Activated CD4-positive, alpha-beta T cell treated with anti-CD3 and anti-CD28 coated beads, Interleukin-2, amount 50 U/mL, for 4 hours (primary cell): ENCODE results near the gene SDE2.
"Not testable (repeated sequence)": the region's sequence is repeated elsewhere in the genome, so short reads cannot be mapped to it uniquely, and the experiment has no call there.

ENCODE experiments used
- DNase-seq, 2 experiments: peaks; one replicate each; pipeline ENCODE4 v3.0.0-alpha.2; 2020

Gene SDE2

DNA sequence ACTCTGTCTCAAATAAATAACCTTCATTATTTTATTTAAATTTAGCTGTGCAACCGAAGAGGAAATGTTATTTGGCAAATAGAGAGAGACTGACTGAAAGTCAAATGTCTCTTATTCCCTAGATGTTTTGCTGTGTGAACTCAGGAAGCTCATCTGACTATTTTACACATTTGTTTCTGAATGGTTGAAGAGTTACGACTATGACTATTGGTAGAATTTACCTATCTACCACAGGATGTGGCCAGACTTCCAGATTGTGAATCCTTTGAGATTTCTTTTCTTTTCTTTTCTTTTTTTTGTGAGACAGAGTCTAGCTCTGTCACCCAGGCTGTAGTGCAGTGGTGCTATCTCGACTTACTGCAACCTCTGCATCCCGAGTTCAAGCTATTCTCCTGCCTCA is 5.3 kb upstream of the SDE2 start:
- no peak for DNase-seq

DNA sequence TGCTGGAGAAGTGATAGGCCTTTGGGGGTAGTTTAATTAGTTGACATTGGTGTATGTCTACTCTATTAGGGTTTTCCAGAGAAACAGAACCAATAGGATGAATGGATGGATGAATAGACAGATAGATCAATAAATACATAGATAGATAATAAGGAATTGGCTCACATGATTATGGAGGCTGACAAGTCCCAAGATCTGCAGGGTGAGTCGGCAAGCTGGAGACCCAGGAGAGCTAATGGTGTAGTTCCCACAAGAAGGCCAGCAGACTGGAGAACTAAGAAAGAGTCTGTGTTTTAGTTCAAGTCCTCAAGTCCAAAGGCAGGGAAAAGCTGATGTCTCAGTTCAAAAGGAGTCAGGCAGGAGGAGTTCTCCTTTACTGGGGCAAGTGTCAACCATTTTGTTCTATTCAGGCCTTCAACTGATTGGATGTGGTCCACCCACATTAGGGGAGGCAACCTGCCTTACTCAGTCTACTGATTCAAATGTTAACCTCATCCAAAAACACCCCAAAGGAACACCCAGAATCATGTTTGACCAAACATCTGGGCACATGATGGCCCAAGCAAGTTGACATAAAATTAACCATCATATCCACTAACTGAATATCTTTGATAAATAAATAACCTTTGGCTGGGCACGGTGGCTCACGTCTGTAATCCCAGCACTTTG is 4.5 kb upstream of the SDE2 start:
- no peak for DNase-seq

DNA sequence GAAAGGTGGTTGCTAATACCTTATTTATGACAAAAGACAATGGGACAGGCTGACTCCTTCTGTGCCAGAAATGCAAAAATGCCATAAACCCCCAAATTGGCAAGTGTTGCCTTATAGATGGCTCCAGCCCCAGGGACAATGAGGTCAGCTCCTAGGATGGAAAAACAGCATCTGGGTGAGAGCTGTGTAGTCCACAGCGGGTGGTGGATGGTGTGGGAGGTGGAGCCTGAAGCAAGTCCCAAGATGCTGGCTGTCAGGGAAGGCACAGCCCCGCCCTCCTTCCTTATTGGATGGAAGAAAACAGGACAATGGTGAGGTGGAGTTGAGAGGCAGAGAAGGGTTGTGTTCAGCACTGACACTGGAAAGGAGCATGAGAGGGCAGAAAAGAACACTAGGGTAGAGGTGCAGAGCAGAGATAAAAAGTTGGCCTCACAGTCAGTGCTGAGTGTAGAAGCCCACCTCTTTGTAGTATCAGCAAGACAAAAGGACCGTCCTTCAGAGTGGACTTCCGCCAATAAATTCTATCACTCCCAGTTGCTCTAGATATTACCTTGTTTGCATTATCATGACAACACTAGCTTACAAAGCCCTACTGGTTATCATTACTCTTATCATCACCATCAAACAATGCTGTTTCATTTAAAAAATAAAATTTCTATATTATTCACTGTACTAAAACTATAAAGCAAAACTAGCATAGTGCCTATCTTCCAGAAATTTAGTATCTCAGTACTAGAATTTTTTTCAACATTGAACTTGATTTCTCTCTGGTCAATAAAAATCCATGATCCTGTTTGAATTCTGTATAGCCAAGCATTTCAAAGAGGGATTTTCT is 3.7 kb upstream of the SDE2 start:
- DNase-seq: no peak

DNA sequence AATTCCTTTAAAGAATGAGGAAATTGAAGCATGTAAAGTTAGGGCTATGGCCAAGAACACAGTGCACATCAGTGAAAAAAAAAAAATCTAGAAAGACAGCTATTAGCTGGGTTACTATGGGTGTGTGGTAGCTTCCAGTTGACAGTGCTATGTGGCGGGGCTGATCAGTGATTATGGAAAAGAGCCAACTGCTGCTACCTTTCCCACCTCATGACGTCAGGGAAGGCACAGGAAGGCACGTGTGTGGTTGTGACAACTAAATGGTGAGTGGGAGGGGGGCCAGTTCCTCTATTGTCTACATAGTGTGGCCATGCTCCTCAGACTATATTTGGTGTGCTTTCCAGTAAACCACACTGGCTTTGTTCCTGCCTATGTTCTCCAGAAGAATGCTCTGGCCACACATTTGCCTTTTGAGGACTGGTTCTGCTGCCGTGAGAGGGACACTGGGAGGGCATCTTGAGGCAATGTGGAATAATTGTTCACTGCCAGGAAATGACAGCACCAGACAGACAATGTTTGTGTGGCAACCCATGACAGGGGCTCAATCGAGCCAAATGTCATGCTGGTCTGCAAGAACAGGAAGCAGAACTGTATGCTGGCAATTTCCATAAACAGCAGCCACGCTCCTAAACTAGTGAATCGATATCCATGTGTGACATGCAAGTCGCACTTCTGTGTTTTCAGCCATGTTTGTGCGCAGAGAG is 3.0 kb upstream of the SDE2 start:
- peak; percentile 31 to 35 for DNase-seq

DNA sequence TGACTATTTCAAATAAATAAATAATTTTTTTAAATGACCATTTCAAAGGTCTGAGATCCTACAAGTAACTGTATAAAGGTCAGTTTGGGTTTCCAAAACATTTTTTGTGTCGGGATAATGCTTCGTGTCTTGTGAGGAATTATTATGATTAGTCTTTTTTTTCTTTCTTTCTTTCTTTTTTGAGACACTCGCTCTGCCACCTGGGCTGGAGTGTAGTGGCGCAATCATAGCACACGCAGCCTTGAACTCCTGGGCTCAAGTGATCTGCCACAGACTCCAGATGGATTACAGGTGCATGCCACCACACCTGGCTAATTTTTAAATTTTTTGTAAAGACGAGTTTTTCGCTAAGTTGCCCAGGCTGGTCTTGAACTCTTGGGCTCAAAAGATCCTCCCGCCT is 1.9 kb upstream of the SDE2 start:
- DNase-seq: no peak

DNA sequence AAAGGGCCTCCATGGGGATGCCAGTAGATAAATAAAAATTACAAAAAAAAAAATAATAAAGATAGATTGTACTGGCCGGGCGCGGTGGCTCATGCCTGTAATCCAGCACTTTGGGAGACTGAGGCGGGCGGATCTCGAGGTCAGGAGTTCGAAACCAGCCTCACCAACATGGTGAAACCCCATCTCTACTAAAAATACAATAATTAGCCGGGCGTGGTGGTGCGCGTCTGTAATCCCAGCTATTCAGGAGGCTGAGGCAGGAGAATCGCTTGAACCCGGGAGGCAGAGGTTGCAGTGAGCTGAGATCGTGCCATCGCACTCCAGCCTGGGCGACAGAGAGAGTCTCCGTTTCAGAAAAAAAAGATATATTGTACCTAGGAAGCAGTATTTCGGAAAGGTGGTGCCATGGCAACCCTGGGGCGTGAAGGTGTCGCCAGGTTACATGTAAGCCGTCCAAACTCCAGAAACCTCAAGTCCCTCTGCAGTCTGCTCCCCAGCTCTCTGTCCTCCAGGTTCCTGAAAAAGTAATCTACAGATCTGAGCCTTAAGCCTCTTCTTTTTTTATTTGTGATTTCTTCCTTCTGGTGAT is 1.4 kb upstream of the SDE2 start:
- not testable (repeated sequence) for DNase-seq

DNA sequence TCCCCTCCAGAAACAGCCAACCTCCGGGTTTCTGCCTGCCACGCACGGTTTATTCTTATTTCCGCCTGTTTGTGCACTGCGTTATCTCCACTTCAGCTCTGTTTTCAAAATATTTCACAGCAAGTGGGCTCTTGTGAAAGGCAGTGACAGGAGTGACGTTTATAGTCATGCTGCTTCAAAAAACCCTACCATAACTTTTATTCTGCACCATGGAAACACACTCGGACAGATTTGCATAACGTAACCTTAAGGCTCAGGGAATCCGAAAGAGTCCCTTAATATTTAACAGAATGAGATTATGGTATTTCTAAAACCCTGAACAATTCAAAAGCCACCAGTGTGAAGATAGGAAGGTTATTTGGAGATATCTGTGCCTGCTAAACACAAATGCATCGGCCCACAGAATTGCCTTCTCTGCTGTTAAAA is 782 bp upstream of the SDE2 start:
- DNase-seq: no peak

DNA sequence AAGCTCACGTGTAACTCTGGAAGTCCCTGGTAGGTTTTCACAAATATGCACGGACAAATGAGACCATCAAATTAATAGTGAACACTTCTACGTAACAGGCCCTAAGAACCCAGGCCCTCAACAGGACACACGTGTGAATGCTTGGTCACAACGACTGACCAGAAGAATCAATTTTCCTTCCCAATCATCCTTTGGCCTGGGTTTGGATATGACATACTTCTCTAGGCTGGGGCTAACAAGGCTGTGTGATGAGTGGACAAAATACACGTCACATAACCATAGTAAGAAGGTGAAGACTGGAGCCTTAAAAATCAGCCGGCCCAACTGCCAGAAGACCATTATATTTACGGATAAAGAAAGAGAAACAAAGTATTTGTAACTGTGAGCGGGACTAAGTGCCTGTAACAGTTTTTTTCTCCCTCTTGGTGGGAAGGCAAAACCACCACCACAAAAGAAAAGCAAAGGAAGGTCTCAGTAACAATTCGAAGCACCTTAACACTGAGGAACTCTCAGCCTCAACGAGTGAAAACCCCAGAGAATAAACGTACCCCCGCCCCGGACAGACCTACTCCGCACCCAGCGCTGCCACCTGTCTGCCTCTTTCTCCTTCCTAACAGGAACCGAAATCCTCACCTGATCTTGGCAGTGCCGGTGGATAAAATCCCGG is 450 bp downstream of the SDE2 start:
- DNase-seq: no peak

DNA sequence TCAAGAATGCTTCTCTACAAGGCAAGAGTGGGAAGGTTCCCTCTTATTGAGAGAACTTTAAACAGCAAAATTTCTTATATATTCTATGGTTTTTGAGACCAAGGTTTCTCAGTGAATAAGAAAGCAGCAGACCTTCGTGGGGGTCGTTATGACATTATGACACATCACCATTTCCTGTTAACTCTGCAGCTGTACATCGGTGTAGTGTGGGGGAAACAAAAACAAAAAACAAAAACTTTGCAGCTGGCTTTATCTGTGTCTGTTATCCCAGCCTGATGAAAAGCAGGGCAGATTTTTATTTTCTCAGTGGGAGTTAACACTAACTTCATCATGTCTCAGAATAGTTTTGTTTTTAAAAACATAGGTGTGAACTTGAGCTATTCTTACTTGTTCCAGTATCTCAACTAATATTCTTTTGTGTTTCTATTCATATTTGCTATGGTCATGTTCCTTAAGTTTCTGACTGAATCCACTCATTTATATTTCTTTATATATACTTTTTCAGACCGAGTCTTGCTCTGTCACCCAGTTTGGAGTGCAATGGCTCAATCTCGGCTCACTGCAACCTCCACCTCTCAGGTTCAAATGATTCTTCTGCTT is 2.1 kb downstream of the SDE2 start:
- DNase-seq: no peak

DNA sequence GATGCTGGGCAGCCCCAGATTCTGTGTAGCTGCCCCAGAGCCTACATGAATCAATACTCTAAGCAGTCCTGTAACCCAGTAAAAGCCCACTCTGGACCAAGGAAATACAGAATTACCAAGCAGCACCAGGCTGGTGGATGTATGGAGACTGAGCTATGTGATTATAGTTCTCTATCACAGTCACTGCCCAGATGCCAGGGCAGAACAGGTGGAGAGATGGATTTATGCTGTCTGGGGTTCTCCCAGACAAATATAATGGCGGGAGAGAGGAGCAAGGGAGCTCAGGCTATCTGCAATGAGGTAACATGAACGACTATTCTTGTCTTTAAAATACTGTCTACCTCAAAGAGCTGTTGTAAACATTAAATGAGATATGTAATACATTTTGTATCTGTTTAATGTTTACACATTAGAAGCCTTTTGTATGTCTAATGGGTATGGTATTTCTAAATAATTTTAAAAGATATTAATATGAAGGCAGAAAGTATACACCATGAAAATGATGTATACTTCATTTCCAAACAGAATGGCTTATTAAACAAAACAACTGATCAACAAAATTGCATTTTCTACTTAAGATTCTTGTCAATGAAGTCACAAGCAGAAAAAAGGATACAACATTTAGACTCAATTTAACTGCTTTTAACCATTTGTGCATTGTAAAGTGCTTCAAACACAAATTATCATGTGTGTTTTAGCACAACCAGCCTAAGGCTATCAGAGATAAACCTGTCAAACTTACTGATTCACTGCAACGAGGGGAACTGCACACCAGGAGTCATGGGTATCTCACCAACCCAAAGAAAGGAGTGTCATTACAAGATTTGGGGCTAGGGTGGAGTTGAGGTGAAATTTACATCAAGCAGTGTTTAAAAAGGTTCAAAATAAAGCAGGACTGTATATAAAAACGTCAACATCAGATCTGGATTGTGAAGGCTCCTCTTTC is 3.0 kb downstream of the SDE2 start:
- no peak for DNase-seq

DNA sequence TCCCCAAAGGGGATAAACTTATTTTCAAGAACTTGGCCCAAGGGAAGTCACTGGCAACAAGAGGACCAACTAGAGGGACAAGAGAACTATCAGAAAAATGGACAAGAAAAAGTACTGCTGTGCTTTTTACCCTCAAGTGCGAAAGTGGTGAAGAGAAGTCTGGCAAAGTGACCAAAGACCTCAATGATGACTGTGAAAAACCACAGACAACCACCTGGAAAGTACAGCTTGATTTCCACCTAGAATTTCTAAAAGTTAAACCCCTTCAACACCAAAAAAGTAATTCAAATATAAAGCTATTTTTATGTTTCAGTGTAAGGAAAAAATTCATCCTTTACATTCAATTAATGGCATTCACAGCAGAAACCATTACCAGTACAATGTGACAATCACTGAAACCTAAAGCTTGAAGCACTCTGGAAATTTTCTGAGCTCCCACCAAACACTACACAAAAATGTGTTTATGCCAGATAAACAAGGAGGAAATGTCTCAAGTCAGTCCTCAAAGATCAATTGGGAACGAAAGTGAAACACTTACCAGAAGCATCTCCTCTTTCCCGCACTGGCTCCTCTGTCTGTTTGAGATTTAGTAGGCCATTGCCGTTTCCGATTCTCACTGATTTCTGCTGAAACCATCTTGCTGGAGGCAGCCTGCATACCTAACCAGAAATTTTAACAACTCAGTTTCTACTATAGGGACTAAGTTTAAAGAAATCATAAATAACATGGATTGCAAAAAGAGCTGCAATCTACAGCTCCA is 8.3 kb downstream of the SDE2 start:
- no peak for DNase-seq

DNA sequence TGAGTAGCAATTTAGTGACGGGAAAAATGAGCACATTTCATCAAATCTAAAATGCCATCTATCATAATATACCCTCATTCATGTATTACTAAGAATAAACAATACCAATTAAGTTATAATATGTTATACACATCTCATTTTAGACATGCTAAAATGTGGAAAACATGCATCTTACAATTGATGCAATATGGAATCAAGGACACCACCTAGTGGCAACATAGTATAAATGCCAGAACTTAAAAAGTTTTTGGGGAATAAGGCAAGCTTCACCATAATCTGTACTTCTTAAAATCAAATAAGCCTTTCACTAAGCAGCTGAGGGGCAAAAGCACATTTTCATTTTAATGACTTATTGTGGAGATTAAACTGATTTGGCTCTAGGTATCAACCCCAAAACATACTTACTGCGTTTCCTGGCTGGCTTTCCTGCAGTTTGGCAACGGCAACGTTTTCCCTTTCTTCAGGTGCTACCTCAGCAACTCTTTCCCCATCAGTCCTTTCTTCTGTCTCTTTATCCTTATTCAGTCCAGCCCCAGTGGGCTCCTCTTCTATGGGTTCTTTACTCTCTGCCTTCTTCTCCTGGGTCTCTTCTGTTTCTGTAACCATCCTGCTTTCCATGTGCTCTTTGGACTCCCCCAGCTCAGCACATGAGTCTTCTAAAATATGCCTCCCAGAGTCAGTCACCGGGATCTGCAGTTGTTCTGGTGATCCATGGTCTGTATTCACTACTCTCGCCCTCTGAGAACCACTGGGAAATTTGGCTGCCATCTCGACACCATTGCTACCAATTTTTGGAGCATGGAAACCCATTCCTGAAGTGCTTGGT is 11.4 kb downstream of the SDE2 start:
- no peak for DNase-seq

DNA sequence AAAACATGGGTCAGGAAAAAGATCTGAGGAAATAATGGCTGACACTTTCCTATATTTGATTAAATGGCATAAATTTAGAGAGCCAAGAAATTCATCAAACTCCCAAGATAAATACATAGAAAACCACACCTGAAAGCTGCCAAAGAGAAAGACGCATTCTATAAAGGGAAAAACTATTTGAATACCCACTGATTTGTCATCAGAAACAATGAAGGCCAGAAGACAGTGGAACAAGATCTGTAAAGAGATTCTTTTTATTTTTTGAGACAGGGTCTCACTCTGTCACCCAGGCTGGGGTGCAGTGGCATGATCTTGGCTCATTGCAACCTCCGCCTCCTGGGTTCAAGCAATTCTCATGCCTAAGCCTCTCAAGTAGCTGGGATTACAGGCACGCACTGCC is 17.4 kb downstream of the SDE2 start:
- no peak for DNase-seq

DNA sequence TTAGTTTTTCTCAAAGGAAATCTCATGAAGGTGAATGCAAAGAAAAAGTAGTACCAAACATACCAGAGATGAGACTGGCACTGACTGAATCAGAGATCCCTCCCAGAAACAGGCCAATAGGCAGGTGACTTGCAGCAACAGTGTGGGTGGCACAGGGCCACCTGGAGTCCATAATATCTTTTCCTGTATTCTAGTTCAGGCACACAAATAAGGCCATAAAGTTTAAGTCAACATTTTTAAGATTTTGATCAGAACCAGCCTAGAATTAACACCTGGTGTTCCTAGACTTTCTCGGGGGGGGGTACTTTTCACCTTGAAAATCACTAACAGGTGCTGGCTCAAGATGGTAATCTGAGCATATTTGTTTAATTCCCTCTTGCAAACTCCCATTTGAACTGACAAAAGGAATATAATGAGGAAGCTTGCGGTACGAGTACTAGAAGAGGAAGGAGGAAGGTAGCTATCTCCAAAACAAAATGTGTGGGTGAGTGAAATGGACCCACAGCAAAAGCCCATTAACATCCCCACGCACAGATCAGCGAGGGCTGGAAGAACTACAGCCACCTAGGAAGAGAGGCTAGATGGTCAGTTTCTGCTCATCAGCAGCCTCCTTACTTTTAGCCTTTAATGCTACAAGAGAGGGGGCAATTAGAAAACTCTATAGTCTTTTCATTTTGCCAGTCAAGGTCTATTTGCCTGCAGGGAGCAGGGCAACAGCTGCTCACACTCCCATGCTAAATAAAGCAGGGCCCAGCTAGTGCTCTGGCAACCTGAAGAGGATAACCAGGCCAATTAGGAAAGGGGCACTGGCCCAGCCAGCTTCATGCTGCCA is 18.9 kb downstream of the SDE2 start:
- no peak for DNase-seq

DNA sequence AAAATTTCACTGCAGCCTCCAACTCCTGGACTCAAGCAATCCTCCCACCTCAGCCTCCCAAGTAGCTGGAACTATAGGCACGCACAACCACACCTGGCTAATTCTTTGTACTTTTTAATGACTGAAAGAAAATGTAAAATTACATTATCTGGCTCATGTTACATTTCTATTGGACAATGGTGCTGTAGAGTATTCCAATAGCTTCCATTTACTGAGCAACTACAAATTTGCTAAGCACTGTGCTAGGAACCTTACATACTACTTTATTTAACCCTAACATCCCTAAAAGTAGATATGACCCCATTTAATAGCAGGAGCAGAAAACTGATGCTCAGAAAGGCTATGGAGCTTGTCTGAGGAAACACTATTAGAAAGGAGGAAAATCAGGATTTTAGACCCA is 19.7 kb downstream of the SDE2 start:
- no peak for DNase-seq

DNA sequence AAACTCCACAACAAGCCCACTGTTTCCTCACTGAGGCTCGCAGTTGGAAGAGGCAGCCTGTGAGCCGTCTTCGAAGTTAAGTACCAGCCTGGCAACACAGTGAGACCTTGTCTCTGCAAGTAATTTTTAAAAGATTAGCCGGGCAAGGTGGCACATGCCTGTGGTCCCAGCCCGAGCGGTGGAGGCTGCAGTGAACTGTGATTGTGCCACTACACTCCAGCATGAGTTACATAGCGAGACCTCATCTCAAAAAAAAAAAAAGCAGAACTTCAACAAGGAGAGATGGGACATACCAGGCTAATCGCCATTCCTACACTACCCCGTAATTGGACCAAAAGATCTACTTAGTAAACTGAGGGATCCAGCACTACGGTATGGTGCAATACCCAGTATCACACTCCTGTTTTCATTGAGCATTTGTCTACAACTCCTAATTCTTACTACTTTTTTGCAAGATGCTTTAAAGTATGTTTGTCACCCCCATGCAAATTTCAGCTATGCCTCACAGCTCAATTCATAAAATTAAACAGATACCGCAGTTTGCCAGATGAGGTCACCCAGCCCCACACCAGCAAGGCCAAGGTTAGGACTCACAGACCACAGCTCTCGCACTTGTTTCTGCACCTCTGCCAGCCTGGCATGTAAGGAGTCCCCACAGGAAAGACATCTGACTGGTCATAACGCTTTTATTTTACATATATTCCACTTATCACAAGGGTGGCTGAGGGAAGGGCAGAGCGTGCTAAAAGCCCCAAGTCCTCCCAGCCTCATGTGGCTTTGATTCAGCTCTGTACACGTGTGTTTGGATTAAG is 21.0 kb downstream of the SDE2 start:
- DNase-seq: no peak

DNA sequence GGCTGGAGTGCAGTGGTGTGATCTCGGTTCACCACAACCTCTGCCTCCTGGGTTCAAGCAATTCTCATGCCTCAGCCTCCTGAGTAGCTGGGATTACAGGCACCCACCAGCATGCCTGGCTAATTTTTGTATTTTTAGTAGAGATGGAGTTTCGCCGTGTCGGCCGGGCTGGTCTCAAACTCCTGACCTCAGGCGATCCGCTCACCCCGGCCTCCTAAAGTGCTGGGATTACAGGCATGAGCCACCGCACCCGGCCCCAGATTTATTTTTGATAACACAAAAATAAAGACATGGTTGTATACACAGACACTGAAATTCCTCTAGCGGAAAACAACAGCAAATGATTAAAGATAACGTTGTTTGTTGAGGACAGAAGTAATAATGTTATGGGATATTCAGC is 24.0 kb downstream of the SDE2 start:
- not testable (repeated sequence) for DNase-seq

DNA sequence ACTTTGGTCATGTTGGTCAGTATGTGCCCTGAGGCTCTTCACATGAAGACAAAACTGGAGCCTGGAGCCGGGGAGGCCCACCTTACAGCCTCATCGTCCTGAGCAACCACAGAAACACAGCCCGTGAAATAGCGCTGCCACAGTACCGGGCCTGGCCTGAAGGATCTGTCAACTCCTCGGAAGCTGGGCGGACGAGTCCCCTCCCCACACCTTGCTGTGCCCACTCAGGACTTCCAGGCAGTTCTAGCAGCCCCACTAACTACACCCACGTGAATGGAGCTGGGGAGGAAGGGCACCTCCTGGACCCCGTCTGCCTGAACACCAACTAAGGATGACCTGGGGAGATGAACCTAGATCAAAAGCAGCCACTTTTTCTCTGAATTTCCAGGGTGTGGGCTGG is 24.7 kb downstream of the SDE2 start:
- no peak for DNase-seq
